Mesenteric fat pad (tissue), 1 donor: ENCODE results near the gene PRSS53. TPM values are rescaled to one million over a fixed set of nuclear protein-coding genes. Genes with fewer than 3 reads are reported as not detected.

Experiments used
- DNase-seq: peaks from one replicate; pipeline ENCODE4 v3.0.0-alpha.2; 2020; ENCODE audit warnings: low spot score
- total RNA-seq: library from RNA; stranded (reverse); fragmentation: NEBNext Ultra II Directional; extraction: Animal tissue kit (Norgen Biotek cat#: 25700); gene quantifications from one replicate; pipeline ENCODE4 v1.2.1, GENCODE V29; 2021
- donor health status: DM: yes; HTN: yes; CAD: no.

Gene PRSS53
- total RNA-seq, 1 donor from 2014 or later = 1.2 TPM

DNA sequence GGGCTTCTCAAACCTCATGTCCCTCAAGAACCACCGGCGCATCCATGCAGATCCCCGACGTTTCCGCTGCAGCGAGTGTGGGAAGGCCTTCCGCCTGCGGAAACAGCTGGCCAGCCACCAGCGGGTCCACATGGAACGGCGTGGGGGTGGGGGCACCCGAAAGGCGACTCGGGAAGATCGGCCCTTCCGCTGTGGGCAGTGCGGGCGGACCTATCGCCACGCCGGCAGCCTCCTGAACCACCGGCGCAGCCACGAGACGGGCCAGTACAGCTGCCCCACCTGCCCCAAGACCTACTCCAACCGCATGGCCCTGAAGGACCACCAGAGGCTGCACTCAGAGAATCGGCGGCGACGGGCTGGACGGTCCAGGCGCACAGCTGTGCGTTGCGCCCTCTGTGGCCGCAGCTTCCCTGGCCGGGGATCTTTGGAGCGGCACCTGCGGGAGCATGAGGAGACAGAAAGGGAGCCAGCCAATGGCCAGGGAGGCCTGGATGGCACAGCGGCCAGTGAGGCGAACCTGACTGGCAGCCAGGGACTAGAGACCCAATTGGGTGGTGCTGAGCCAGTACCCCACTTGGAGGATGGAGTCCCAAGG, 8.6 kb downstream of the PRSS53 start:
- no peak for DNase-seq

DNA sequence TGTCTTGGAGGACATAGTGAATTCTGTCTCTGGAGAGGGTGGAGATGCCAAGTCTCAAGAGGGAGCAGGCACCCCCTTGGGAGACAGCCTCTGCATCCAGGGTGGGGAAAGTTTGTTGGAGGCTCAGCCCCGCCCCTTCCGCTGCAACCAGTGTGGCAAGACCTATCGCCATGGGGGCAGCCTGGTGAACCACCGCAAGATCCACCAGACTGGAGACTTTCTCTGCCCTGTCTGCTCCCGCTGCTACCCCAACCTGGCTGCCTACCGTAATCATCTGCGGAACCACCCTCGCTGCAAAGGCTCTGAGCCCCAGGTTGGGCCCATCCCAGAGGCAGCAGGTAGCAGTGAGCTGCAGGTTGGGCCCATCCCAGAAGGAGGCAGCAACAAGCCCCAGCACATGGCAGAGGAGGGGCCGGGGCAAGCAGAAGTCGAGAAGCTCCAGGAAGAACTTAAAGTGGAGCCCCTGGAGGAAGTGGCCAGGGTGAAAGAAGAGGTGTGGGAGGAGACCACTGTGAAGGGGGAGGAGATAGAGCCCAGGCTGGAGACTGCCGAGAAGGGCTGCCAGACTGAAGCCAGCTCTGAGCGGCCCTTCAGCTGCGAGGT, 9.3 kb downstream of the PRSS53 start:
- DNase-seq = no peak

DNA sequence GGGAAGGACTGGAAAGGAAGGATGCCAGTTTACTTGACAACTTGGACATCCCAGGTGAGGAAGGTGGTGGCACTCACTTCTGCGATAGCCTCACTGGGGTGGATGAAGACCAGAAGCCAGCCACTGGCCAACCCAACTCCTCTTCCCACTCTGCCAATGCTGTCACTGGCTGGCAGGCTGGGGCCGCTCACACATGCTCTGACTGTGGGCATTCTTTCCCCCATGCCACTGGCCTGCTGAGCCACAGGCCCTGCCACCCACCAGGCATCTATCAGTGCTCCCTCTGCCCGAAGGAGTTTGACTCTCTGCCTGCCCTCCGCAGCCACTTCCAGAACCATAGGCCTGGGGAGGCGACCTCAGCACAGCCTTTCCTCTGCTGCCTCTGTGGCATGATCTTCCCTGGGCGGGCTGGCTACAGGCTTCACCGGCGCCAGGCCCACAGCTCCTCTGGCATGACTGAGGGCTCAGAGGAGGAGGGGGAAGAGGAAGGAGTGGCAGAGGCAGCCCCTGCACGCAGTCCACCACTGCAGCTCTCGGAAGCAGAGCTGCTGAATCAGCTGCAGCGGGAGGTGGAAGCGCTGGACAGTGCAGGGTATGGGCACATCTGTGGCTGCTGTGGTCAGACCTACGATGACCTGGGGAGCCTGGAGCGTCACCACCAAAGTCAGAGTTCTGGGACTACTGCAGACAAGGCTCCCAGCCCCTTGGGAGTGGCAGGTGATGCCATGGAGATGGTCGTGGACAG, 10.0 kb downstream of the PRSS53 start:
- DNase-seq = no peak

DNA sequence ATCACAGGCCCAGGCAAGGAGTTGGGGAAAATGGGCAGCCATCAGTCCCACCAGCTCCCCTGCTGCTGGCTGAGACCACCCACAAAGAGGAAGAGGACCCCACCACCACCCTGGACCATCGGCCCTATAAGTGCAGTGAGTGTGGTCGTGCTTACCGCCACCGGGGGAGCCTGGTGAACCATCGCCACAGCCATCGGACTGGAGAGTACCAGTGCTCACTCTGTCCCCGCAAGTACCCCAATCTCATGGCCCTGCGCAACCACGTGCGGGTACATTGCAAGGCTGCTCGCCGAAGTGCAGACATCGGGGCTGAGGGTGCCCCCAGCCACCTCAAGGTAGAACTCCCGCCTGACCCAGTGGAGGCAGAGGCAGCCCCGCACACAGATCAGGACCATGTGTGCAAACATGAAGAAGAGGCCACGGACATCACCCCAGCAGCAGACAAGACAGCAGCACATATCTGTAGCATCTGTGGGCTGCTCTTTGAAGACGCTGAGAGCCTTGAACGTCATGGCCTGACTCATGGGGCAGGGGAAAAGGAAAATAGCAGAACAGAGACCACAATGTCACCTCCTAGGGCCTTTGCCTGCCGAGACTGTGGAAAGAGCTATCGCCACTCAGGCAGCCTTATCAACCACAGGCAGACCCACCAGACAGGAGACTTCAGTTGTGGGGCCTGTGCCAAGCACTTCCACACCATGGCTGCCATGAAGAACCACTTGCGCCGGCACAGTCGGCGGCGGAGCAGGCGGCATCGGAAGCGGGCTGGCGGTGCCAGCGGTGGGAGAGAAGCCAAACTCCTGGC, 10.9 kb downstream of the PRSS53 start:
- DNase-seq = no peak

DNA sequence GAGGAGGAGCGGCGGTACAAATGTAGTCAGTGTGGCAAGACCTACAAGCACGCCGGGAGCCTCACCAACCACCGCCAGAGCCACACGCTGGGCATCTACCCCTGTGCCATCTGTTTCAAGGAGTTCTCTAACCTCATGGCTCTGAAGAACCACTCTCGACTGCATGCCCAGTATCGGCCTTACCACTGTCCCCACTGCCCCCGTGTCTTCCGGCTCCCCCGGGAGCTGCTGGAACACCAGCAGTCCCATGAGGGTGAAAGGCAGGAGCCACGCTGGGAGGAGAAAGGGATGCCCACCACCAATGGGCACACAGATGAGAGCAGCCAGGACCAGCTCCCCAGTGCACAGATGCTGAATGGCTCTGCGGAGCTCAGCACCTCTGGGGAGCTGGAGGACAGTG, 11.7 kb downstream of the PRSS53 start:
- DNase-seq = no peak

GRCh38 chr16:31076319-31076718, 12.4 kb downstream of the PRSS53 start:
- DNase-seq = no peak

- no peak for DNase-seq
Observed at GRCh38 chr16:31074814-31075183, 13.9 kb downstream of the PRSS53 start.

DNA sequence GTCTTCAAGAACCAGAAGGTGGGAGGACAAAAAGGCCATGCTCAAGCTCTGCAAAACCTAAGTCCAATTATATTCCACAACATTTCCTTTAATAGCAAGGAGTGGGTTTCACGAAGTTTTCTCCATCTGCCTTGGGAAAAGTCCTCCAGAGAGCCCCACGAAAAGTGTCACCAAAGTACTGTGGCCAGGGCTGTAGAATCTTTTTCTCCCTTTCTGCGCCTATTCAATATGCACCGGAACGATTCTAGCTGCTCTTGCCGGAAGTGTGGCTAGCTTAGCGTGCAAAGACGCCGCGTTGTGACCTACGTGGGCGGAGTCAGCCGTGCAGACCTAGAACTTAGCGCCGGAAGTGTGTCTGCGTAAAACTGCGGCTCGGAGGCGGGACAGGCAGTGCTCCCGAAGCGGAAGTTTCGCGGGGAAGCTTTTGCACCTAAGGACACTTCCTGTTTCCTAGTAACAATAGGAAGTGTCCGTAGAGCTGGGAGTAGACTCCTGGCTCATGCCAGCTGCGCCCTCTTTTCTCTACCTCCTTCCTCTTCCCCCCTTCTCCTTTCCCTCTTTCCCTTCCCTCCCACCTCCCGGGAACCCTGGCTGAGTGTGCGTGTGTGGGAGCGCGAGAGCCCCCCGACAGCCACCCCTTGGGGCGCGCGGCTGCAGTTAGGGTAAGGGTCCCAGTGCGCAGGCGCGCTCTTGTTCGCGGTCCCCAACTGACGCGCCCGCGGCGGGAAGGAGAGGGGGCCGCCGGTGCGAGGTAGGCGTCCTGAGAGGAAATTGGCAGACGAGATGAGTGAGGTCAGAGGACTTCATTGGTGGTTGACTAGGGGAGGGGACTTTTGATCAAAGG, 14.6 kb downstream of the PRSS53 start, which contains the start of the genes ZNF646 and ZNF668:
Gene ZNF646 (plus strand): TSS at position 453 of the 844 bp plus-strand sequence. CDS start 1,903 bp downstream, outside the sequence.
Gene ZNF668 (minus strand): TSS at position 271 of the 844 bp plus-strand sequence. CDS start 9,781 bp downstream, outside the sequence.
- peak; percentile 98 for DNase-seq

- peak; percentile 96 for DNase-seq
Observed at GRCh38 chr16:31073142-31073969, 15.4 kb downstream of the PRSS53 start.

- DNase-seq = no peak
Observed at GRCh38 chr16:31072540-31073141, 16.1 kb downstream of the PRSS53 start.

GRCh38 chr16:31071861-31072260, 16.9 kb downstream of the PRSS53 start:
- DNase-seq = no peak

DNA sequence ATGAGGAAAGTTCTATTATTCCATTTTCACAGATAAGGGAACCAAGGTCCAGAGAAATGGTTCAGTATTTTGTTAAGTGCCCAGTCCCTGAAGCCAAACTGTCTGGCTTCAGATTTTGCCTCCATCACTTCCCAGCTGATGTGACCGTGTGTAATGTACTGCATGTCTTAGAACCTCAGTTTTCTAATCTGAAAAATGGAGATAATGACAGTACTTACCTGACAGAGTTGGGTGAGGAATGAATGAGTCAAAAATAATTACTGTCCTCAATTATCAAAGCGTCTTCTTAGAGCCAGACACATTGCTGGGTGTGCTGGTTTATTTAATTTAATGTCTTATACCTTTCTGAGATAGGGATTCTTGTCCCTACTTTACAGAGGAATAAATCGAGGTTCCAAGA, 21.4 kb downstream of the PRSS53 start:
- no peak for DNase-seq

- DNase-seq = no peak
Observed at GRCh38 chr16:31064882-31065461, 23.8 kb downstream of the PRSS53 start.

DNA sequence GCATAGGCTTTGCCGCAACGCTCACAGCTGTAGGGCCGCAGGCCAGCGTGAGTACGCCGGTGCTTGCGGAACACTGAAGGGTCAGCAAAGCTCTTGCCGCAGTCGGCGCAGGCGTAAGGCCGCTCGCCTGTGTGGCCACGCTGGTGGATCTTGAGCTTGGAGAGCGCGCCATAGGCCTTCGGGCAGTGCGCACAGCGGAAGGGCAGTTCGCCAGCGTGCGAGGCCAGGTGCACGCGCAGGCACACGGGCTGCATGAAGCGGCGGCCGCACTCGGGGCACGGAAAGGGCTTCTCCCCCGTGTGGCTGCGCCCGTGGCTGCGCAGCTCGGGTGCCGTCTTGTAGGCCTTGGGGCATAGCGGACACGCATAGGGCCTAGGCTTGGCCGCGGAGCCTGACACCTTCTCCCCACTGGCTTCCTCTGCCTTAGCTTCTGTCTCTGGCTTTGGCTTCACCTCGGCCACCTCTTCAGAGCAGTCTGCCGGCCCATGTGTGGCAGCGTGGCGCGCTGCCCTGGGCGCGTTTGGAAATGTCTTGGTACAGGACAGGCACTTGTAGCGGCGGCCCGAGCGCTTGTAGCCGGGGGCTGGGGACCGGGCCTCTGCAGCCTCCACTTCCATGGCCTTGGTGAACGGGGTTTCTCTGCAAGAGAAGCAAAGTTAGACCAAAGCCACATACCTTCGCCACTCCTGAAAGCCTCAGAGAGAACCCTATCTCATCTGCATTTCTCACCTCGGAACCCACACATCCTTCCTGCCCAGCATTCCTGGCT, 24.7 kb downstream of the PRSS53 start:
- DNase-seq = no peak

GRCh38 chr16:31063495-31063842, 25.3 kb downstream of the PRSS53 start:
- no peak for DNase-seq

DNA sequence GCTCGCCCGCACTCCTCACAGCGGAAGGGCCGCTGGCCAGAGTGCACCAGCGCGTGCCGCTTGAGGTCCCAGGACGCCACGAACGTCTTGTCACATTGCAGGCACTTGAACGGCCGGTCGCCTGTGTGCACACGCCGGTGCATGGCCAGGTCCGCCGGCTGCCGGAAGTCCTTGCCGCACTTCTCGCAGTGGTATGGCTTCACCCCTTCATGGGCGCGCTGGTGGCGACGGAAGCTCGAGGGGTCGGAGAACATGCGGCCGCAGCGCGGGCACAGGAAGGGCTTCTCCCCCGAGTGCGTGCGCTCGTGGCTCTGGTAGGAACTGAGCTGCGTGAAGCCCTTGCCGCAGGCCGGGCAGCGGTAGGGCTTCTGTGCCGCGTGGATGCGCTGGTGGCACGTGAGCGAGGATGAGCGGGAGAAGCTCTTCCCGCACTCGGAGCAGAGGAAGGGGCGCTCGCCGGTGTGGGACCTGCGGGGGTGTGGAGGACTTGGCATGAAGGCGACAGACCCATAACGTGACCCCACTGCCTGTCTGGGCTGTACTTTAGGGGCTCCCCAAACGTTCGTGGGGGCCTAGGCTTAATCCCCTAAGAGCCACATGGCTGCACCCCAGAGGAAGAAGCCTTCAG, 26.8 kb downstream of the PRSS53 start:
- DNase-seq = no peak

GRCh38 chr16:31061126-31061812, 27.5 kb downstream of the PRSS53 start:
- no peak for DNase-seq
